HG03139 (cell line): ENCODE data around the gene HAL.

ENCODE experiments used
- ATAC-seq: cut with Tn5 transposase; IDR thresholded peaks from one replicate; pipeline ENCODE4 v1.9.1; 2021; ENCODE audit not compliant: unreplicated experiment

HAL gene

GRCh38 chr12:96014943-96015599 lies 18.9 kb upstream of the HAL start:
- ATAC-seq, result no peak

GRCh38 chr12:96007729-96008128 lies 11.6 kb upstream of the HAL start:
- no peak for ATAC-seq

GRCh38 chr12:96006727-96007126 lies 10.6 kb upstream of the HAL start:
- no peak for ATAC-seq

DNA sequence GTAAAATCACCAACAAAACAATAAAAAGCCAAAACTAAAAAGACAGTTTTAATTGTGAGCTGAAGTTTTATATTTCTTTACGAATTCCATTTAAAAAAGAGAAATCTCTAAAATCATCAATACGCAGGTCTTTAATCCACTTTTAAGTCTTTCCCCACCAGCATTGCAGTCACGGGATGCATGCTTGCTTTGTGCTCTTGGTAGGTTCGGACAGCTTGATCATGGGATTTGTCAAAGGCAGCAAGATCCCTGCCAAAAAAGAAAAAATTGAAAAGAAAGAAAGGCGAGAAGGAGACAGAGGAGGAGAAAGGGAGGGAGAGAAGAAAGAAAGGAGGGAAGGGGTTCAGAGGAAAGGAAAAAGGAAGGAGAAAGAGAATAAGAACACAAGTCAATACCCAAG lies 4.7 kb upstream of the HAL start:
- no peak for ATAC-seq

GRCh38 chr12:95999484-95999883 lies 3.3 kb upstream of the HAL start:
- ATAC-seq, result no peak

DNA sequence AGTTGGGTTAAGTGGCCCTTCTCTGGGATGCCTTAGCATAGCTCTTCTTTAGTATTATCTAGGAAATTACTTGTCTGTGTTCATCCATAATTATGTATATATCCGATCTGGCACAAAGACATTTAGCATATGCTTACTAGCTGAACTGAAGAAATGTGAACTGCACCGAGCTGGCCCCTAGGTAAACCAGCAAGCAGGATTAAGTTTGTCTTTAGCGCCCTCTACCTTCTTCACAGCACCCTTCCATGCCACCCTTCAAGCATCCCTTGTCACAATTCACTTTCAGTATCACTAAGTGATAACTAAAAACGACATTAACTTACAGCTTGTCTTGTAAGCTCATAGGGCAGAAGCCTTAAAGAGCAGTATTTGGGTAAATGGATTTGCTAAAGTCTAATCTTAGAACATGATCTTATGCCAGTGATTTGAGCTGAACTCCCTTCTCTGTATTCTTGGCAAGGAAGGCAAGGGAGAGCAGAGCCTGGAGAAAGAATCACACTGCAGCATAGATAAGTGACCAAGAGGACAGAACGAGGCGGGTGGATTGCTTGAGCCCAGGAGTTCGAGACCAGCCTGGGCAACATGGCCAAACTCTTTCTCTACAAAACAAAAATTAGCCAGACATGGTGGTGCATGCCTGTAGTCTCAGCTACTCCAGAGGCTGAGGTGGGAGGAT lies 2.6 kb upstream of the HAL start:
- ATAC-seq, result peak; percentile 88

DNA sequence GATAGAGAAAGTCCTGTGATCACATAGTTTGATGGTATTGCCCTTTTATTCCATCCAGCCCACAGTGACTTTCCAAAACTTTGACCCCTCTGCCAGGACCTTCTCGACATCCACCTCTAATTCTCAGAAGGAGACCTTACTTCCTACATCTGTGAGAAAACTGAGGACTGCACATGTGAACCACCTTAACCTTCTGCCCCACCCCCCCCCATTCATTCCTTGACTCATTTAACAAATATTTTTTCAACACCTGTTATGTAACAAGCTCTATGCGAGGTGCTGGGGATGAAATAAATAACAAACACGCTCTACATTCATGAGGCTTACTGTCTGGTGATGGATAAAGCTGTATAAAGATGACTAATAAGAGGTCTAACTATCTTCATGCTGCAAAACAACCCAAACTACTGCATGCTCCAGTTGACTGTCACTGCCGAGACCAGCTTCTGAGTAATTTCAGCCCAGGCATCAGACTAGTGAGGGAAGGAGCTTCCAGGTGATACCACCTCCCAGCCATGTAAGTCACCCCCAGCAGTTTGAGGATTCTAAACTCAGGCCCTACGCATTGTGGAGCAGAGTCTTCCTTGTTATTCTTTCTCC lies 1.9 kb upstream of the HAL start:
- no peak for ATAC-seq

DNA sequence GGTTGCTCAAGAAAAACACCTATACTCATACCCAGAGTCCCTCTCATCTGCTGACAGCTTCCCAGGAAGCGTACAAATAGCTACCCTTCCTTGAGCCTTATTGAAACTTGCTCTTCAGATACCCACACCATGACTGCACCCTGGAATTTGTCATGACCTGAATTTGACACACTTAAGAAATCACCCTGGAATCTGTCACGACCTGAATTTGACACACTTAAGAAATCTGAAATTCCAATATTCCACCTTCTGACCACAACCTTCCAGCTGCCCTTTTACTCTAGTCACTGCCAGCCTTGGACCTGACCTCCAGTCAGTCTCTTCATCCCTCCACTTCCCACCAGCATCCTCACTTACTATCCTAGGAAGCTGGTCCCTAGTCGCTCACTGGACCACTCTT lies 1.1 kb upstream of the HAL start:
- ATAC-seq, result no peak

DNA sequence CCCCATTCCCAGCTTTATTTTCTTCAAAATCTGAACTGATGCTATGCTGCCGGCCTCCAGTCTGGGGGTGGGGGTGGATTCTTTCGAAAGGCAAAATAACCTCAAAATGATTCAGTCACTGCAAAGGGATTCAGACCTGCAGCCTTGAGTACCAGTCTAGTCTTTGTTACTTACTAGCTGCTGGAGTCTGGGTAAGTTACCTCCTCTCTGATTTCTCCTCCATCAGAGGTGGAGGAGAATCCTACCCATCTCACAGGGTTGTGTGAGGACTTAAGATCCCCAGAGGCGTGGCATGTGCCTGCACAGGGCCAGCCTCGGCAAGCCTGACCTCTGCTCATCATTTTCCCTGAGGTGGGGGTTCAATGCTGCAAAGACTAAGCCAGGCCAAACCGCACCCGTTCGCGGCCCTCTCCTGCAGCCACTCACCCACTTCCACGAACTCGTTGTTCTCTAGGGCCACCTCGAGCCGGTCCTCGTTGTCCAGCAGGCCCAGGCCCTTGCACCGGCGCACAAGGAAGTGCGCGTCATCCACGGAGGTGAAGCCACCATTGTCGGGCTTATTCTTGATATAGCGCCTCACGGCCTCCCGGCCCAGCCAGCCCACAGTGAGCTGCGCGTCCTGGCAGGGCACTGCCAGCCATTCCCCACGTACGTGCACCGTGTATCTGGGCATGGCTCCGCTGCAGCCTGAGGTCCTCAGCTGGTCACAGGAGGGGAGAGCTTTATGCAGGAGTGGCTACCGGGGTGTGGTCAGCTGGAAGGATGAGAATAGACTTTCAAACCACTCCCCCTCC lies 709 bp downstream of the HAL start:
- ATAC-seq, result no peak

DNA sequence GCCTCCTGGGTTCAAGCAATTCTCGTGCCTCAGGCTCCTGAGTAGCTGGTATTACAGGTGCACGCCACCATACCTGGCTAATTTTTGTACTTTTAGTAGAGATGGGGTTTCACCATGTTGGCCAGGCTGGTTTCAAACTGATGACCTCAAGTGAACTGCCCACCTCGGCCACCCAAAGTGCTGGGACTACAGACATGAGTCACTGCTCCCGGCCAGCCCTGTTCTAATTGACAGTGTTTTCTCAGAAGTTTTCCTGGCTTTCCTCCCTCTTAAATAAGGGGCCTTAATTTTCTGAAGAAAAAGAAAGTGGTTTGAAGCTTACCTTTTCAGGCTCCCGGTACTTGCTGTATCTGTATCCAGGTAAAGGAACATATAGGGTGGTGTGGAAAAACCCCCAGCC lies 1.7 kb downstream of the HAL start:
- ATAC-seq, result no peak

- ATAC-seq, result no peak
Observed at GRCh38 chr12:95993907-95994306, 2.2 kb downstream of the HAL start.

- no peak for ATAC-seq
Observed at GRCh38 chr12:95990136-95990535, 6.0 kb downstream of the HAL start.

DNA sequence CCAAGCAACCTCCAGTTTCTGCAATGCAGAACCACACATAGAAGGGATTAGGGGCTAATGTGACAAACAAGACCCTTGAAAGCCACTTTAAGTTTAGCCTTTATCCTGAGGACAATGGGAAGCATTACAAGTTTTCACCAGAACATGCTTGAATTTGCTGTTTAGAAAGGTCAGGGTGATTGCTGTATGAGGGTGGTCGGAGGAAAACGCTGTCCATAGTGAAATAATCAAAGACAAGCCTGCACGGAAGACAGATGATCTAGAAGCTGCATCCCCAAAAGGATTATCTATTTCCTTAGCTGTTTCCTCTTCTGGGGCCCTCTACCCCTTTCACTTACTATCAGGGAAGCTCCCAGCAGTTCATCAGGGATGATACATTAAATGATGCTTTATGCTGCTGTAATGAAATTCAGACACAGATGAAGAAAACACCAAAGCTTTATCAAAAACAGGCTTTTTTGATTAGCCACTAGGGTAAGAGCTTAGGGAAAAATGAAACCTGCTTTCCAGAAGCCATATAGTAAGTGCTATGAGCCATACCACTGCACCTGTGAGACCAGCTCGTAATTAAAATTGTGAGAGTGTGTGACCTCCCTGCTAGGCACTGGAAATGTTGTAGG lies 6.5 kb downstream of the HAL start:
- ATAC-seq, result no peak

DNA sequence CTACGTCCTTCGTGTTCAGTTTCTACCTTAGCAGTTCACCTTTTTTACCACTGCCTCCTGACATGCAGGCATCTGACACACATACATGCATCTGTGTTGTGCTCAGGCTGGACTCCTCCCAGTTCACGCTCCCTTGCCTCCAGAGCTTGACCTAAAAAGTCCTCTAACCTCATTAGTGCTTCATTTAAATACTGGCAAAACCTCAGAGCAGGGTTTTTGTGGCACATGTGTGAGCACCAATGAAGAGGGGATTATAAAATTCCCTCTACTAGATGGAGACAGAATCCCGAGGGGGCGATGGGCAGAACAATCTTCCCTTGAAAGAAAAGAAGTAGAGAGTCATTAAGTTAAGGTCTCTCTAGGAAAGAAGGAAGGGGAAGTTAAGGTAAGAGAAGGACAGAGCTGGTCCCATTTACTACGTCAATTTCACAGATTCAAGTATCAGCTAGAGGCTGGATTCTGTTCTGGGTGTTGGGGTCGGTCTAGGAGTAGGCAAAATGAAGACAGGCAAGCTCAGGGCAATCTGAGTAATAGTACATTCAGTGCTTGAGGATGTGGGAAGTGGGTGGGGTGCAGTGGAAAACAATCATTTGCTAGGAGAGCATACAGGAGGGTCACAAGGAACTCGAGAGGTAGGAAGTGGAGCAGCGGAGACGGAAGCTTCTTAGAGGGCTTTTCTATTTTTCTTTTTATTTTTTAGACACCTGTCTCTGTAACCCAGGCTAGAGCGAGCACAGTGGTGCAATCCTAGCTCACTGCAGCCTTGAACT lies 7.5 kb downstream of the HAL start:
- ATAC-seq, result no peak

DNA sequence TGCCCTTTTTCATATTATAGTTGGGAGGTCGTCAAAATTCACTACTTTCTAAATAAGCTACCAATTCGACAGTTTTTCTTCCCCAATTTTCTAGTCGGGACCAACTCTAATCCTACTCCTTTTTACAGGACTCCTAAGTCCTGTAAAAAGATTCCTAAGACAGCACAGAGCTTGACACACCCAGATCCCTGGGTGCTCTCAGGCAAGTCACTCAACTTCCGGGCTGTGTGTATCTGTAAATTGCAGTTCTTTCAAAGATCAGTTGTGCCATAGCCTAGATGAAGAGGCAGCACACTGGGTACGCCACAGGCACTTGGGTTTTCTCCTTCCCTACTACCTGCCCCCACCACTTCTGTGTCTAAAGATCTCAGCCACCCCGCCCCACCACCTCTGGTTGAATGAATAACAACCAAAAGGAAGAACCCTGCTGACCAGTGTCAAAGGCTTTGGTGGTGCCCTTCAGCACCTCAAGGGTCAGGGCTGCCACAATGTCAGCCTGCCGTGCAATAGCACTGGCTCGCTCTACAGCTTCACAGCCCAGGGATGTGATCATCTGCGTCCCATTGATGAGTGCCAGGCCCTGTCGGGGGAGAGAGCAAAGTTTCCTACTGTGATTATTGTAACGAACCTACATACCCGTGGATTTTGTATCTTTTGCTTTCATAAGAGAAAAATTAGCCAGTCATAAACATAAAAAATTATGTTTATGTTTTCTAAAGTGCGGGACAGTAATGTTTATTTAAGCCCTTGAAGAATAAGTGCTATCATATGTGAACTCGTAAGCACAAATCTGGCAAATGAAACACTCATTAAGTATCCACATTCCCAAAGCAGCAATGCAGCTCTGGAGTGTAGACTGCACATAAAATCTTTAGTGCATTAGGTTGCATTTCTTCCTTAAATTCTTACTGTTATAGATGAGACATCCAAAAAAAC lies 9.2 kb downstream of the HAL start:
- no peak for ATAC-seq

DNA sequence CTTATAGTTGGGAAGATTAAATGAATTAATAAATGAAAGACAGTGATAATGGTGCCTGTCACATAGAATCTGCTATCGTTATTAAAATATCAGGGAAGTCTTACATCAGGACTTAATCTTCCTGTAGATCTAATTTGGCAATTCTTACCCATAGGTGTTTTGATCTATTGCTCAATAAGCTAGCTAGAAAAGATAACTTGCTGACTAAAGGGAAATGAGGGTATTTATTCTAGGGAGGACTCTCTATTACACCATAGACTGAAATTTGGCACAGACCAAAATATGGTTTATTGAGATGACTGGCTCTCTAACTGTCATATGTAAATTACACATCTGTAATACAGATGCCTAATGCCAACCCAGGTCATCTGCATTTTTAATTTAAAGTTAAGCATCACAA lies 11.5 kb downstream of the HAL start:
- no peak for ATAC-seq

- ATAC-seq, result no peak
Observed at GRCh38 chr12:95982602-95983001, 13.5 kb downstream of the HAL start.

DNA sequence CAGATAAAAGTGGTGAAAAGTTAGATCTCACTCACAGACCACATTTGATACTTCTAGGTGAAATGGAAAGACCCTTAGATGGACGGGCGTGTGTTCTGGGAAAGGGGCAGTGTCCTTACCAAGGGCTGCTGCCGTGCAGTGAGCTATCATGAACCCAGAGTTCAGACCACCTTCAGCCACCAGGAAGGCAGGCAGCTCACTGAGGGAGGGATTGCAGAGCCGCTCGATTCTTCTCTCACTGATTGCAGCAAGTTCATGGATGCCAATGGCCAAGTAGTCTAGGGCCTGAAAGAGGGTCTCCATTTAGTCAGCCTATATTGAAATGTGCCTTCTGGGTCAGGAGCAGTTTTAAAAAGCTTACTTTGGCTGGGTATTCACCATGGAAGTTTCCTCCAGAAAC lies 15.7 kb downstream of the HAL start:
- ATAC-seq, result no peak

GRCh38 chr12:95978774-95979173 lies 17.4 kb downstream of the HAL start:
- ATAC-seq, result no peak

GRCh38 chr12:95978351-95978750 lies 17.8 kb downstream of the HAL start:
- ATAC-seq, result no peak
